HEK293 (cell line): ENCODE measurements around the gene EFHC1.

ENCODE experiments used
- BCL11A ChIP-seq: fragments of 450-650 bp; formaldehyde crosslinking; IDR thresholded peaks from 2 replicates; pipeline ENCODE4 v1.5.1; 2016; ENCODE audit warnings: low read depth, missing biosample characterization, missing genetic modification characterization
- CTCF ChIP-seq: fragments of 450-650 bp; formaldehyde crosslinking; IDR thresholded peaks from 2 replicates; pipeline ENCODE4 v1.5.1; 2016; ENCODE audit warnings: missing biosample characterization, missing genetic modification characterization
- YY1 ChIP-seq: fragments of 450-650 bp; formaldehyde crosslinking; IDR thresholded peaks from 2 replicates; pipeline ENCODE4 v1.5.1; 2018; ENCODE audit warnings: missing biosample characterization, missing genetic modification characterization
- ZBTB20 ChIP-seq: fragments of 450-650 bp; formaldehyde crosslinking; IDR thresholded peaks from 2 replicates; pipeline ENCODE4 v1.5.1; 2016; ENCODE audit warnings: missing biosample characterization, missing genetic modification characterization
- ZBTB21 ChIP-seq: fragments of 450-650 bp; formaldehyde crosslinking; IDR thresholded peaks from 2 replicates; pipeline ENCODE4 v1.5.1; 2017; ENCODE audit warnings: missing biosample characterization, missing genetic modification characterization
- ZNF175 ChIP-seq: fragments of 450-650 bp; formaldehyde crosslinking; IDR thresholded peaks from 2 replicates; pipeline ENCODE4 v1.5.1; 2016; ENCODE audit warnings: missing biosample characterization, missing genetic modification characterization
- ZNF324 ChIP-seq: fragments of 450-650 bp; formaldehyde crosslinking; IDR thresholded peaks from 2 replicates; pipeline ENCODE4 v1.5.1; 2016; ENCODE audit warnings: missing biosample characterization, missing genetic modification characterization
- ZNF513 ChIP-seq: fragments of 450-650 bp; IDR thresholded peaks from 2 replicates; pipeline ENCODE4 v1.5.1; 2018; ENCODE audit warnings: missing biosample characterization, missing genetic modification characterization
- TF ChIP-seq, protein P1 (sequence below): fragments of 450-650 bp; formaldehyde crosslinking; IDR thresholded peaks from 2 replicates; pipeline ENCODE4 v1.5.1; 2016; ENCODE audit warnings: missing biosample characterization, missing genetic modification characterization

DNA sequence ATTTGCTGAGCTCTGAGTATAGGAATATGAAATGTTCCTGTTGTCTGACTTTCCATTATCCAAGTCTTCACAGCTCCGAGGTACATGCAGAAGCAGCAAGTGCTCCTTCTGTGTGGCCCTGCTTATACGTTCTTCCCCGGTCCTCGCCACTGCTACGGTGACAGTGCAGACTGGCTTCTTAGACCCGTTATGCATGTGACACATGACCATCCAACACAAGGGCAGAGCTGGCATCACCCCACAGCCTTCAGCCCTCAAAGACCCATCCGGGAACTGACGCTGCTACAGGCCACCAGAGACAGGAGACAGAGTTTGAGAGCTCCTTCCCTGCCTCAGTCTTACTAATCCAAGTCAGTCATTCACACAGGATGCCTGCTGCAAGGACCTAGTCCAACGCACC, 86.3 kb downstream of the EFHC1 start:
- TF ChIP-seq ZNF324 (tag by site-specific recombination), result no peak
- no peak for TF ChIP-seq ZNF175 (tag by site-specific recombination)
- TF ChIP-seq CTCF (tag by site-specific recombination), result no peak
- TF ChIP-seq BCL11A (tag by site-specific recombination), result no peak
- no peak for TF ChIP-seq ZNF513 (tag by site-specific recombination)
- TF ChIP-seq YY1 (tag by site-specific recombination), result no peak
- TF ChIP-seq, protein P1, sequence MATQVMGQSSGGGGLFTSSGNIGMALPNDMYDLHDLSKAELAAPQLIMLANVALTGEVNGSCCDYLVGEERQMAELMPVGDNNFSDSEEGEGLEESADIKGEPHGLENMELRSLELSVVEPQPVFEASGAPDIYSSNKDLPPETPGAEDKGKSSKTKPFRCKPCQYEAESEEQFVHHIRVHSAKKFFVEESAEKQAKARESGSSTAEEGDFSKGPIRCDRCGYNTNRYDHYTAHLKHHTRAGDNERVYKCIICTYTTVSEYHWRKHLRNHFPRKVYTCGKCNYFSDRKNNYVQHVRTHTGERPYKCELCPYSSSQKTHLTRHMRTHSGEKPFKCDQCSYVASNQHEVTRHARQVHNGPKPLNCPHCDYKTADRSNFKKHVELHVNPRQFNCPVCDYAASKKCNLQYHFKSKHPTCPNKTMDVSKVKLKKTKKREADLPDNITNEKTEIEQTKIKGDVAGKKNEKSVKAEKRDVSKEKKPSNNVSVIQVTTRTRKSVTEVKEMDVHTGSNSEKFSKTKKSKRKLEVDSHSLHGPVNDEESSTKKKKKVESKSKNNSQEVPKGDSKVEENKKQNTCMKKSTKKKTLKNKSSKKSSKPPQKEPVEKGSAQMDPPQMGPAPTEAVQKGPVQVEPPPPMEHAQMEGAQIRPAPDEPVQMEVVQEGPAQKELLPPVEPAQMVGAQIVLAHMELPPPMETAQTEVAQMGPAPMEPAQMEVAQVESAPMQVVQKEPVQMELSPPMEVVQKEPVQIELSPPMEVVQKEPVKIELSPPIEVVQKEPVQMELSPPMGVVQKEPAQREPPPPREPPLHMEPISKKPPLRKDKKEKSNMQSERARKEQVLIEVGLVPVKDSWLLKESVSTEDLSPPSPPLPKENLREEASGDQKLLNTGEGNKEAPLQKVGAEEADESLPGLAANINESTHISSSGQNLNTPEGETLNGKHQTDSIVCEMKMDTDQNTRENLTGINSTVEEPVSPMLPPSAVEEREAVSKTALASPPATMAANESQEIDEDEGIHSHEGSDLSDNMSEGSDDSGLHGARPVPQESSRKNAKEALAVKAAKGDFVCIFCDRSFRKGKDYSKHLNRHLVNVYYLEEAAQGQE, result no peak
- TF ChIP-seq ZBTB21 (tag by site-specific recombination), result no peak
- no peak for TF ChIP-seq ZBTB20
